Ovary (tissue), 3 donors: ENCODE data around the gene IMPDH2.

Source experiments
- POLR2A ChIP-seq: fragments of 450-650 bp; IDR thresholded peaks from one replicate; pipeline ENCODE4 v1.6.1; 2017; ENCODE audit warnings: antibody characterized with exemption, mild to moderate bottlenecking, moderate library complexity
- TF ChIP-seq, protein P1 (sequence below), 3 donors: fragments of 450-650 bp in 2 of 3; fragments of 200-600 bp in 1 of 3; IDR thresholded peaks; one replicate each; pipeline versions ENCODE4 v1.5.1 to v1.8.0; 2016 to 2022; ENCODE audit warnings: antibody characterized with exemption in 3 of 3, mild to moderate bottlenecking in 1 of 3
- donor health status: DM: no; HTN: no; CAD: no.

DNA sequence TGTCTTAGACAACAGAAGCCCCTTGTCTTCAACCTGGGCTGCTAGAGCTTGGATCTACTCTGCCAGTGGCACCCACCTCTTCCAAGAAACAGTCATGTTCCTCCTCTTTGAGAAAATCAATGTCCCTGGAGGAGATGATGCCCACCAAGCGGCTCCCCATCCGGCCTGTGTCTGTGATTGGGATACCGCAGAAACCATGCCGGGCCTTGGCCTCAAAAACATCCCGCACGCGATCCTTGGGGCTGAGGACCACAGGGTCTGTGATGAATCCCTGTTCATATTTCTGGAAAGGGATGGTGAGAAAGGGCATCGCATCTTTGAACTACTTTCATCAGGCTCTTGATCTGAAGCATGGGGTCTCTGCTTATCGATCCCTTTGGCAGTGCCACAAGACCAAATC, 1.6 kb downstream of the IMPDH2 start:
- TF ChIP-seq, protein P1, sequence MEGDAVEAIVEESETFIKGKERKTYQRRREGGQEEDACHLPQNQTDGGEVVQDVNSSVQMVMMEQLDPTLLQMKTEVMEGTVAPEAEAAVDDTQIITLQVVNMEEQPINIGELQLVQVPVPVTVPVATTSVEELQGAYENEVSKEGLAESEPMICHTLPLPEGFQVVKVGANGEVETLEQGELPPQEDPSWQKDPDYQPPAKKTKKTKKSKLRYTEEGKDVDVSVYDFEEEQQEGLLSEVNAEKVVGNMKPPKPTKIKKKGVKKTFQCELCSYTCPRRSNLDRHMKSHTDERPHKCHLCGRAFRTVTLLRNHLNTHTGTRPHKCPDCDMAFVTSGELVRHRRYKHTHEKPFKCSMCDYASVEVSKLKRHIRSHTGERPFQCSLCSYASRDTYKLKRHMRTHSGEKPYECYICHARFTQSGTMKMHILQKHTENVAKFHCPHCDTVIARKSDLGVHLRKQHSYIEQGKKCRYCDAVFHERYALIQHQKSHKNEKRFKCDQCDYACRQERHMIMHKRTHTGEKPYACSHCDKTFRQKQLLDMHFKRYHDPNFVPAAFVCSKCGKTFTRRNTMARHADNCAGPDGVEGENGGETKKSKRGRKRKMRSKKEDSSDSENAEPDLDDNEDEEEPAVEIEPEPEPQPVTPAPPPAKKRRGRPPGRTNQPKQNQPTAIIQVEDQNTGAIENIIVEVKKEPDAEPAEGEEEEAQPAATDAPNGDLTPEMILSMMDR (IDR thresholded peaks at IDR 0.05): no peak
- no peak for TF ChIP-seq POLR2A
